Activated T-helper 2 cell treated with anti-CD3 and anti-CD28 coated beads, Interferon-gamma antibody, Interleukin-2, Interleukin-4, amounts not matched to agents 10 μg/mL and 5 μg/mL and 100 μg/mL, durations not matched to agents 14 hours and 24 hours and 36 hours (primary cell): ENCODE data around the gene EPGN. TPM values are rescaled to one million over a fixed set of nuclear protein-coding genes. Genes with fewer than 3 reads are reported as not detected.

ENCODE experiments used
- DNase-seq: peaks from one replicate; pipeline ENCODE4 v3.0.0; 2021; ENCODE audit warnings: low spot score
- H3K27ac Mint-ChIP-seq: one replicate; pipeline ENCODE4 v1.8.0; 2021; ENCODE audit warnings: mixed read lengths
- H3K27me3 Mint-ChIP-seq: one replicate; pipeline ENCODE4 v1.8.0; 2021; ENCODE audit warnings: low read depth, mixed read lengths
- H3K36me3 Mint-ChIP-seq: one replicate; pipeline ENCODE4 v1.8.0; 2021; ENCODE audit warnings: low read depth, mixed read lengths
- H3K4me1 Mint-ChIP-seq: one replicate; pipeline ENCODE4 v1.8.0; 2021; ENCODE audit warnings: low read depth, mixed read lengths
- H3K4me3 Mint-ChIP-seq: one replicate; pipeline ENCODE4 v1.8.0; 2021; ENCODE audit warnings: low read depth, mild to moderate bottlenecking, moderate library complexity, mixed read lengths
- H3K9me3 Mint-ChIP-seq: one replicate; pipeline ENCODE4 v1.8.0; 2021; ENCODE audit warnings: mixed read lengths
- intact Hi-C: fragments of 100-400 bp; cut with micrococcal nuclease; formaldehyde crosslinking; loops from one replicate; pipeline ENCODE4 v1.15.1; 2023
- total RNA-seq: library from RNA; stranded (reverse); gene quantifications from 2 replicates; pipeline ENCODE4 v1.2.3, GENCODE V29; 2022

EPGN gene
- total RNA-seq, 1 donor from 2014 or later = not detected

GRCh38 chr4:74364256-74364651 is 56.0 kb downstream of the EPGN start:
- H3K27ac Mint-ChIP-seq = no peak overlapping the region
- H3K4me1 Mint-ChIP-seq = peaks cover 8% of the 10 kb centered on the region
- intact Hi-C loops = no loop called here
- H3K4me3 Mint-ChIP-seq = peak overlapping the region; percentile 58
- no peak for DNase-seq
- no peaks in the 10 kb centered on the region for H3K36me3 Mint-ChIP-seq
- H3K27me3 Mint-ChIP-seq = peaks cover 46% of the 10 kb centered on the region
- H3K9me3 Mint-ChIP-seq = no peaks in the 10 kb centered on the region

GRCh38 chr4:74364652-74365491 is 56.6 kb downstream of the EPGN start, which contains the start of gene EREG:
TSS of gene EREG (plus strand) at chr4:74365145. CDS start at chr4:74365309, 164 bp downstream.
- no peaks in the 10 kb centered on the region for H3K36me3 Mint-ChIP-seq
- peaks cover 46% of the 10 kb centered on the region for H3K27me3 Mint-ChIP-seq
- peak within 1 kb of the TSS; percentile 58 for H3K4me3 Mint-ChIP-seq
- H3K4me1 Mint-ChIP-seq = peaks cover 8% of the 10 kb centered on the region
- no peak within 1 kb of the TSS for H3K27ac Mint-ChIP-seq
- H3K9me3 Mint-ChIP-seq = no peaks in the 10 kb centered on the region
- intact Hi-C loops = no loop called here
- DNase-seq = no peak

- H3K27me3 Mint-ChIP-seq = peaks cover 46% of the 10 kb centered on the region
- H3K4me1 Mint-ChIP-seq = peaks cover 8% of the 10 kb centered on the region
- H3K9me3 Mint-ChIP-seq = no peaks in the 10 kb centered on the region
- no peak overlapping the region for H3K27ac Mint-ChIP-seq
- DNase-seq = no peak
- no peaks in the 10 kb centered on the region for H3K36me3 Mint-ChIP-seq
- intact Hi-C loops = no loop called here
- no peak overlapping the region for H3K4me3 Mint-ChIP-seq
Observed at GRCh38 chr4:74365761-74366160, 57.5 kb downstream of the EPGN start.

Other genes with a start within 250 kb of the EPGN start
- not detected in 2 replicates for gene CXCL2, start 209.3 kb upstream of the EPGN start, total RNA-seq
- 8.6 TPM in 2 replicates for gene MTHFD2L, start 150.4 kb upstream of the EPGN start, total RNA-seq
- gene EREG, start 56.7 kb downstream of the EPGN start, total RNA-seq = not detected in 2 replicates
- 1.3 and 1.7 TPM in 2 replicates for gene AREG, start 136.7 kb downstream of the EPGN start, total RNA-seq